Esophagus muscularis mucosa (tissue), 3 donors: ENCODE data around the gene IL20.

Experiments
- CTCF ChIP-seq, 3 experiments: fragments of 200-600 bp in 2 of 3; fragments of 450-650 bp in 1 of 3; sonication (generic) in 2 of 3; IDR thresholded peaks; one replicate each; pipeline ENCODE4 v1.5.1; 2017 to 2019; ENCODE audit warnings: antibody characterized with exemption in 3 of 3, mild to moderate bottlenecking in 2 of 3, moderate library complexity in 1 of 3
- POLR2A ChIP-seq: fragments of 450-650 bp; IDR thresholded peaks from one replicate; pipeline ENCODE4 v1.6.1; 2017; ENCODE audit warnings: antibody characterized with exemption, moderate library complexity, mild to moderate bottlenecking, low read depth

DNA sequence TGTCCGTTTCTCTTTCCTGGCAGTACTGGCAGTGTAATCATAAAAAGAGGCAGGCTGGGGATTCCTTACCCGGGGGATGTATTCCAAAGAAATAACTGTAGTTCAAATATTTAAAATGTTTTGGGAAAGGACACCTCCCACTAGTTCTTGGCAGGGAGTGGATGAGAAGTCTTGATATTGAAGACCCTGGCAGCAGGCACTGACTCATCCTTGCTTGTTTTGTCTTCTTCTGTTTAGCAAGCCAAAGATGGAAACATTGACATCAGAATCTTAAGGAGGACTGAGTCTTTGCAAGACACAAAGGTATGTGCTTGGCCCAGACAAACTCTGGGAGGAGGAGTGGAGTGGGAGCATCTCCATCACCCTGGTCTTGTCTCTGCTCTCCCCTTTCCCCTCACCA, 639 bp downstream of the IL20 start:
- TF ChIP-seq POLR2A = no peak
- no peak for TF ChIP-seq CTCF (IDR thresholded peaks at IDR 0.05)
